Fibroblast of lung (primary cell): Measurements from ENCODE around the gene FRMD4A. TPM values are rescaled to one million over a fixed set of nuclear protein-coding genes. Genes with fewer than 3 reads are reported as not detected.

Experiments
- DNase-seq, 2 donors: peaks; one replicate each; pipeline versions ENCODE4 v3.0.0 to v3.0.0-alpha.2; 2010; ENCODE audit warnings: low read depth in 2 of 2
- H2AFZ ChIP-seq: 2 replicates; pipeline ENCODE4 v1.5.1; 2012; ENCODE audit warnings: low read length, control low read depth, inconsistent platforms
- H3K27ac ChIP-seq: 2 replicates; pipeline ENCODE4 v1.5.1; 2011; ENCODE audit warnings: low read length, control low read depth; ENCODE audit not compliant: insufficient read depth
- H3K27me3 ChIP-seq: 2 replicates; pipeline ENCODE4 v1.5.1; 2011; ENCODE audit warnings: mild to moderate bottlenecking, low read length; ENCODE audit not compliant: control insufficient read depth, insufficient read depth
- H3K36me3 ChIP-seq: 2 replicates; pipeline ENCODE4 v1.5.1; 2011; ENCODE audit warnings: low read length; ENCODE audit not compliant: control insufficient read depth, insufficient read depth
- H3K4me1 ChIP-seq: 2 replicates; pipeline ENCODE4 v1.5.1; 2011; ENCODE audit warnings: low read length; ENCODE audit not compliant: control insufficient read depth, insufficient read depth; ENCODE audit errors: extremely low read depth
- H3K4me2 ChIP-seq: 2 replicates; pipeline ENCODE4 v1.5.1; 2011; ENCODE audit warnings: low read length, control low read depth; ENCODE audit not compliant: insufficient read depth; ENCODE audit errors: extremely low read depth
- H3K4me3 ChIP-seq, 4 experiments: fragments of 200-600 bp in 1 of 4; sonication (generic) in 1 of 4; replicated peaks in 1 of 4; 2 replicates each; pipeline ENCODE4 v1.5.1; 2011 to 2016; ENCODE audit warnings: low read length in 4 of 4, low read depth in 3 of 4, mild to moderate bottlenecking in 3 of 4, control low read depth in 2 of 4, inconsistent platforms in 1 of 4, mixed read lengths in 1 of 4; ENCODE audit not compliant: insufficient read depth in 1 of 4; ENCODE audit errors: control extremely low read depth in 1 of 4
- H3K79me2 ChIP-seq: 2 replicates; pipeline ENCODE4 v1.5.1; 2012; ENCODE audit warnings: mild to moderate bottlenecking, low read length, inconsistent platforms; ENCODE audit not compliant: control insufficient read depth, insufficient read depth
- H3K9ac ChIP-seq: 2 replicates; pipeline ENCODE4 v1.5.1; 2011; ENCODE audit warnings: mild to moderate bottlenecking, low read length, control low read depth; ENCODE audit not compliant: insufficient read depth
- H3K9me3 ChIP-seq: 2 replicates; pipeline ENCODE4 v1.5.1; 2012; ENCODE audit warnings: low read depth, low read length; ENCODE audit not compliant: control insufficient read depth, insufficient read depth
- H4K20me1 ChIP-seq: 2 replicates; pipeline ENCODE4 v1.5.1; 2011; ENCODE audit warnings: low read length; ENCODE audit not compliant: control insufficient read depth, insufficient read depth; ENCODE audit errors: extremely low read depth
- EZH2 ChIP-seq: IDR thresholded peaks from 2 replicates; pipeline ENCODE4 v1.5.1; 2012; ENCODE audit warnings: low read length, control low read depth, mild to moderate bottlenecking; ENCODE audit errors: missing control alignments
- polyA plus RNA-seq, 2 donors: library from polyadenylated mRNA; depleted of rRNA in 1 of 2; stranded (reverse) in 1 of 2; unstranded in 1 of 2; fragments of >200 nt; gene quantifications; 2 replicates each; pipeline ENCODE4 v1.2.1, GENCODE V29; 2011 to 2012; ENCODE audit warnings: missing spikeins in 1 of 2
- total RNA-seq: library from RNA; depleted of rRNA; stranded (reverse); fragments of >200 nt; gene quantifications from 2 replicates; pipeline ENCODE4 v1.2.1, GENCODE V29; 2014
- TF ChIP-seq, protein P1 (sequence below), 2 donors: IDR thresholded peaks in 1 of 2; conservative IDR thresholded peaks in 1 of 2; 1 replicate in 1 of 2; 2 replicates in 1 of 2; pipeline ENCODE4 v1.5.1; 2011 to 2012; ENCODE audit warnings: low read length in 2 of 2, control low read depth in 1 of 2, inconsistent platforms in 1 of 2, low read depth in 1 of 2, mild to moderate bottlenecking in 1 of 2

The FRMD4A gene
- total and polyA plus RNA-seq, 2 donors (not counting 1 experiment from before 2014, with no cell fraction given) = 26.9 to 63.6 TPM

DNA sequence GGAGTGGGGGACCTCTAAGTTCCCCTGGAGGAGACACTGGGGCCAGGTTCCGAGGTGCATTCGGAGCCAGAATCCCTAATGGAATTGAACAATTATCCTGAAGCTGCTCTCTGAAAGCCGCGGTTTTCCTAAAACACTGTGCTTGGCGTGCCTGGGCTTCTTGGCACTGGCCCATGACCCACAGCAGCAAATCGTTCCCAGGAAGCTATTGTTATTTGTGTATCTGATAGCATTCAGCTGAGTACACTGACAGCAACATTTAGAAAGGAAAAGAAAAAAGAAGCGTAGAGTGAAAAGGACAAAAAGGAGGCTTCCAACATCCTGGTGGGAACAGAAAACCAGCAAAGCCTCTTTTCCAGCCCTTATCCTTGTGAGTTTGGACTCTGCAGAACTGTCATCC is 339.8 kb downstream of the FRMD4A start:
- H3K4me3 ChIP-seq = peak overlapping the region in 1 of 4 experiments; percentile 13
- no peaks in the 10 kb centered on the region for H4K20me1 ChIP-seq
- peaks cover 27% of the 10 kb centered on the region for H3K4me1 ChIP-seq
- peak overlapping the region; percentile 15 for H3K27ac ChIP-seq
- H3K4me2 ChIP-seq = peak overlapping the region; percentile 72
- H3K27me3 ChIP-seq = no peaks in the 10 kb centered on the region
- no peaks in the 10 kb centered on the region for H3K36me3 ChIP-seq
- DNase-seq = peak; percentile 67 to 80
- no peak overlapping the region for H3K9ac ChIP-seq
- H2AFZ ChIP-seq = peak overlapping the region; percentile 25
- no peaks in the 10 kb centered on the region for H3K9me3 ChIP-seq
- H3K79me2 ChIP-seq = no peaks in the 10 kb centered on the region
- TF ChIP-seq, protein P1, sequence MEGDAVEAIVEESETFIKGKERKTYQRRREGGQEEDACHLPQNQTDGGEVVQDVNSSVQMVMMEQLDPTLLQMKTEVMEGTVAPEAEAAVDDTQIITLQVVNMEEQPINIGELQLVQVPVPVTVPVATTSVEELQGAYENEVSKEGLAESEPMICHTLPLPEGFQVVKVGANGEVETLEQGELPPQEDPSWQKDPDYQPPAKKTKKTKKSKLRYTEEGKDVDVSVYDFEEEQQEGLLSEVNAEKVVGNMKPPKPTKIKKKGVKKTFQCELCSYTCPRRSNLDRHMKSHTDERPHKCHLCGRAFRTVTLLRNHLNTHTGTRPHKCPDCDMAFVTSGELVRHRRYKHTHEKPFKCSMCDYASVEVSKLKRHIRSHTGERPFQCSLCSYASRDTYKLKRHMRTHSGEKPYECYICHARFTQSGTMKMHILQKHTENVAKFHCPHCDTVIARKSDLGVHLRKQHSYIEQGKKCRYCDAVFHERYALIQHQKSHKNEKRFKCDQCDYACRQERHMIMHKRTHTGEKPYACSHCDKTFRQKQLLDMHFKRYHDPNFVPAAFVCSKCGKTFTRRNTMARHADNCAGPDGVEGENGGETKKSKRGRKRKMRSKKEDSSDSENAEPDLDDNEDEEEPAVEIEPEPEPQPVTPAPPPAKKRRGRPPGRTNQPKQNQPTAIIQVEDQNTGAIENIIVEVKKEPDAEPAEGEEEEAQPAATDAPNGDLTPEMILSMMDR (conservative IDR thresholded peaks at IDR 0.05 in 1 of 2, IDR thresholded peaks at IDR 0.05 in 1 of 2; ENCODE audit: low read depth in 1 of 2, low read length in 2 of 2) = no peak

DNA sequence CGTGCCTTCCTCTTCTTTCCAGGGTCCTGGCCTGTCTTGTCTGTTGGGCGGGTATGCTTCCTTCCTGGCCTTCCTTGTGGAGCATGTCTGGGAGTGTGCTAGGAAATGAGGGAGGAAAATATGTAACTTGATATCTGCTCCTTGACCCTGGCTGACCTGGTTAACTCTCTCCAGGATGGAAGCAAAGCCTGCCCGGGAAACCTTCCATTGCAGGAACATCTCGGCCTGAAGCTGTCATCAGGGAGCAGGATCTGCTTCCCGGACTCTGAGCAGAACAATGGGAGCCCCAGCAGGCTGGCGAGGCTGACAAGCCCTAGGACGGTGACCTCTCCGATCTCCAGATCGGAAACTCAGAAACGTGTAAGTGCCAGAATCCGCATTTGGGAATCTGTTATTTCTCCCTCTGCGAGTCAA is 340.3 kb downstream of the FRMD4A start:
- Histone ChIP-seq H3K27me3 (no peaks in the 10 kb centered on the region), H3K36me3 (no peaks in the 10 kb centered on the region), H3K27ac (peak overlapping the region; percentile 15), H3K4me3 (no peak overlapping the region), H2AFZ (peak overlapping the region; percentile 14), H3K4me2 (peak overlapping the region; percentile 72), H3K79me2 (no peaks in the 10 kb centered on the region), H3K4me1 (peaks cover 27% of the 10 kb centered on the region), H3K9me3 (no peaks in the 10 kb centered on the region), H3K9ac (no peak overlapping the region), H4K20me1 (no peaks in the 10 kb centered on the region)
- TF ChIP-seq EZH2 = no peak
- TF ChIP-seq, protein P1 (conservative IDR thresholded peaks at IDR 0.05 in 1 of 2, IDR thresholded peaks at IDR 0.05 in 1 of 2; ENCODE audit: low read depth in 1 of 2, low read length in 2 of 2) = no peak
- DNase-seq = peak; percentile 23 to 54

DNA sequence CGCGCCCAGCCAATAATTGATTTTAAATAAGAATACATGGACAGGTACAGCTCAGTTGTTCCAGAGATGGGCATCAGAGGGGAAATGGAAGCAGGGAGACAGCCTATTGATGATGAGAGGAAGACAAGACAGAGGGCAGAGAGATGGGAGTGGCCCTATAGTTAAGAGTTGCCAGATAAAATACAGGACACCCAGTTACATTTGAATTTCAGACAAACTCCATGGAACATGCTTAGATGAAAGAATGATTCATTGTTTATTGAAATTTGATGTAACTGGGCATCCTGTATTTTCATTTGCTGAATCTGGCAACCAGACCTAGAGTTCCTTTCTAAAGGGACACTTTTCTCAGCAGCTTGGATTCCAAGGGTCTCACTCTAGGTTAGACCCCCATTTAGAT is 341.1 kb downstream of the FRMD4A start:
- no peaks in the 10 kb centered on the region for H3K79me2 ChIP-seq
- H3K4me3 ChIP-seq = no peak overlapping the region
- no peak overlapping the region for H3K27ac ChIP-seq
- H3K4me2 ChIP-seq = no peak overlapping the region
- H3K4me1 ChIP-seq = peaks cover 34% of the 10 kb centered on the region
- H2AFZ ChIP-seq = no peak overlapping the region
- H3K9ac ChIP-seq = no peak overlapping the region
- no peaks in the 10 kb centered on the region for H4K20me1 ChIP-seq
- H3K36me3 ChIP-seq = no peaks in the 10 kb centered on the region
- H3K27me3 ChIP-seq = no peaks in the 10 kb centered on the region
- no peak for TF ChIP-seq EZH2
- TF ChIP-seq, protein P1 (conservative IDR thresholded peaks at IDR 0.05 in 1 of 2, IDR thresholded peaks at IDR 0.05 in 1 of 2; ENCODE audit: low read depth in 1 of 2, low read length in 2 of 2) = no peak
- H3K9me3 ChIP-seq = no peaks in the 10 kb centered on the region
- no peak for DNase-seq
